Right hindlimb (tissue), 1 donor: ENCODE measurements around the gene ZNF197.
"Not testable (repeated sequence)": the region's sequence is repeated elsewhere in the genome, so short reads cannot be mapped to it uniquely, and the experiment has no call there.

ENCODE experiments used
- DNase-seq: peaks from one replicate; pipeline ENCODE4 v3.0.0-alpha.2; 2018

ZNF197 gene

GRCh38 chr3:44624749-44625480 is at the start of gene ZNF197:
Gene ZNF197 (plus strand): TSS chr3:44625036. CDS start chr3:44629155, 4,119 bp downstream.
- DNase-seq: peak; percentile 94

GRCh38 chr3:44576613-44577012 is 48.2 kb upstream of the ZNF197 start:
- DNase-seq: peak; percentile 25

- not testable (repeated sequence) for DNase-seq
Observed at GRCh38 chr3:44577354-44577952, 47.4 kb upstream of the ZNF197 start.

GRCh38 chr3:44578316-44578715 is 46.5 kb upstream of the ZNF197 start:
- not testable (repeated sequence) for DNase-seq

GRCh38 chr3:44578924-44579515 is 45.8 kb upstream of the ZNF197 start:
- DNase-seq: not testable (repeated sequence)

GRCh38 chr3:44579749-44580148 is 45.1 kb upstream of the ZNF197 start:
- DNase-seq: not testable (repeated sequence)

- not testable (repeated sequence) for DNase-seq
Observed at GRCh38 chr3:44580971-44581370, 43.9 kb upstream of the ZNF197 start.

- DNase-seq: peak; percentile 91
Observed at GRCh38 chr3:44584646-44585501, 40.0 kb upstream of the ZNF197 start, which contains the start of gene ZNF660. Gene ZNF660 (plus strand): TSS chr3:44584964. CDS start chr3:44594194, 9,230 bp downstream.

- no peak for DNase-seq
Observed at GRCh38 chr3:44596621-44597020, 28.2 kb upstream of the ZNF197 start.

GRCh38 chr3:44601749-44602148 is 23.1 kb upstream of the ZNF197 start:
- DNase-seq: no peak

- no peak for DNase-seq
Observed at GRCh38 chr3:44612678-44613077, 12.2 kb upstream of the ZNF197 start.

GRCh38 chr3:44628716-44629115 is 3.9 kb downstream of the ZNF197 start:
- no peak for DNase-seq

GRCh38 chr3:44632193-44632592 is 7.4 kb downstream of the ZNF197 start:
- no peak for DNase-seq

- no peak for DNase-seq
Observed at GRCh38 chr3:44642337-44642736, 17.5 kb downstream of the ZNF197 start.

GRCh38 chr3:44643024-44643423 is 18.2 kb downstream of the ZNF197 start:
- DNase-seq: no peak

GRCh38 chr3:44647771-44648170 is 22.9 kb downstream of the ZNF197 start:
- no peak for DNase-seq

GRCh38 chr3:44648564-44649229 is 23.9 kb downstream of the ZNF197 start, which contains the start of gene ZNF35:
Gene ZNF35 (plus strand): TSS chr3:44648732. CDS start chr3:44651068, 2,336 bp downstream.
- DNase-seq: peak; percentile 88

- no peak for DNase-seq
Observed at GRCh38 chr3:44649709-44650108, 24.9 kb downstream of the ZNF197 start.

- no peak for DNase-seq
Observed at GRCh38 chr3:44654039-44654438, 29.2 kb downstream of the ZNF197 start.

- DNase-seq: no peak
Observed at GRCh38 chr3:44659015-44659414, 34.2 kb downstream of the ZNF197 start.

GRCh38 chr3:44659434-44659833 is 34.6 kb downstream of the ZNF197 start:
- DNase-seq: no peak

- no peak for DNase-seq
Observed at GRCh38 chr3:44661189-44661588, 36.4 kb downstream of the ZNF197 start.
